ENCODE results near the gene SEMA4F.

The SEMA4F gene

GRCh38 chr2:74707837-74708236 lies 53.8 kb downstream of the SEMA4F start:
- no peak for DNase-seq (ENCODE audit: low read depth in 3 of 3)

GRCh38 chr2:74708296-74708695 lies 54.2 kb downstream of the SEMA4F start:
- DNase-seq (ENCODE audit: low read depth in 3 of 3): no peak

- no peak for DNase-seq (ENCODE audit: low read depth in 3 of 3)
Measured at GRCh38 chr2:74708883-74709282, 54.8 kb downstream of the SEMA4F start.

- DNase-seq (ENCODE audit: low read depth in 3 of 3): no peak
Measured at GRCh38 chr2:74712223-74713053, 58.4 kb downstream of the SEMA4F start.

GRCh38 chr2:74714691-74715080 lies 60.6 kb downstream of the SEMA4F start:
- no peak for DNase-seq (ENCODE audit: low read depth in 3 of 3)

GRCh38 chr2:74715081-74715791 lies 61.2 kb downstream of the SEMA4F start:
- peak; percentile 65 to 80 (median 68) for DNase-seq (ENCODE audit: low read depth in 3 of 3)

- no peak for DNase-seq (ENCODE audit: low read depth in 3 of 3)
Measured at GRCh38 chr2:74715880-74716279, 61.8 kb downstream of the SEMA4F start.

- no peak for DNase-seq (ENCODE audit: low read depth in 3 of 3)
Measured at GRCh38 chr2:74719066-74719465, 65.0 kb downstream of the SEMA4F start.

GRCh38 chr2:74721316-74721715 lies 67.3 kb downstream of the SEMA4F start:
- DNase-seq (ENCODE audit: low read depth in 3 of 3): no peak

- DNase-seq (ENCODE audit: low read depth in 3 of 3): no peak
Measured at GRCh38 chr2:74724496-74724895, 70.4 kb downstream of the SEMA4F start.

- no peak for DNase-seq (ENCODE audit: low read depth in 3 of 3)
Measured at GRCh38 chr2:74725287-74725686, 71.2 kb downstream of the SEMA4F start.

GRCh38 chr2:74728842-74729241 lies 74.8 kb downstream of the SEMA4F start:
- no peak for DNase-seq (ENCODE audit: low read depth in 3 of 3)

- DNase-seq (ENCODE audit: low read depth in 3 of 3): no peak
Measured at GRCh38 chr2:74730530-74730929, 76.5 kb downstream of the SEMA4F start.
